ENCODE measurements around the gene SCAF11.

- TF ChIP-seq CTCF (IDR thresholded peaks at IDR 0.05) = no peak
- TF ChIP-seq POLR2A (IDR thresholded peaks at IDR 0.05) = no peak
Observed at GRCh38 chr12:45893240-45893639, 97.1 kb downstream of the SCAF11 start.
